ENCODE results near the gene SLC6A7.
A peak's percentile ranks its signal among the peaks of the same experiment; 100 is the strongest.

Gene SLC6A7

DNA sequence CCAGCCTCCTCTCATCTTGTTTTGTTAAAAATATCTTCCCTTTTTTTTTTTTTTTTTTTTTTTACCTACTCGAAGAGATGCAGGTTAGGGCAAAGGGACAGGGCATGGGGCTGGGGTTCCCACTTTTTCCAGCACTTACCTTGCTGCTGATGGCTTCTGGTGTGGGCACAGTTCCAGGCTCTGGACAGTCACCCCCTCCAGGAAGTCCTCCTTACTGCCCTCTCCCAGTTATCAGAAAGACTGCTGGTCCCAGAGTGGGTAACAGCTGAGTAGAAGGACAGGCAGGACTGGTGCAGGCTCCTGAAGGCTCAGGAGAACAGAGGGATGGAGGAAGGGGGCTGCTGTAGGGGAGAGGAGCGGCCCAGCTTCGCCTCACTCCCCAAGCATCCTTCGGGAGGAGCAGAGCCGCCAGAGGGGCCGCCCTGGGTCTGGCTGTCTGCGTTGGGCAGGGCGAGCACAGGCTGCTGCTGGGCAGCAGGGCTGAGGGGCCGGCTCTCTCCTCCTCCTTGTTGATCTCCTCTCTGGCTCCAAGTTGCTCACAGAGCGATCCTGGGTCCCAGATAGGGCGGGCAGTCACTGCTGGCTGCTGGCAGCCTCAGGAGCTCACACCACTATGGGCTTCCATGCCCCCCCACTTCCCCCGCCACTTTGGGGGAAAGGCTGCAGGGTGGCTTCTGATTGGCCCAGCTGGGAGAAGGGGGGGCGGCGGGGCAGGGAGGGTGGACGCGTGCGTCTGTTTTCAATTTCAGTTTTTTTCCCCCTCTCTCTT, 34.4 kb upstream of the SLC6A7 start, which contains the start of gene PDGFRB:
Gene PDGFRB (minus strand): TSS at position 588 of the 769 bp plus-strand sequence. CDS start 18,798 bp downstream, outside the sequence.
- peak; percentile 83 for DNase-seq (ENCODE audit: low read depth)

DNA sequence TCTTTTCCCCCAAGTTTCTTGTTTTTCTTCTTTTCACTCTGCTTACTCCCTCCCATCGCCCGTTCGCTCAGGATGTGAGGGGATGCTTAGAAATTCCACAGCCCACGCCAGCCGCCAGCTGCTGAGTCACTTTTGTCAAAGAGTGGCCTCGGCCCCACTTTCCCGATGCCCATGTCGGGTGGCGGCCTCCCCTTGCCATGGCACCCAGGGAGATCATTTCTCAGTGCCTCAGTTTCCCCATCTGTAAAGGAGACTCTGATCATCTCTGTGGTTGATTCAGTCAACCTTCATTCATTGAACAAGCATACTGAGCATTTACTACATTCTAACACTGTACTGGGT, 33.9 kb upstream of the SLC6A7 start:
- no peak for DNase-seq (ENCODE audit: low read depth)

GRCh38 chr5:150156540-150156939, 33.3 kb upstream of the SLC6A7 start:
- DNase-seq (ENCODE audit: low read depth): no peak

GRCh38 chr5:150157168-150157567, 32.7 kb upstream of the SLC6A7 start:
- DNase-seq (ENCODE audit: low read depth): no peak

DNA sequence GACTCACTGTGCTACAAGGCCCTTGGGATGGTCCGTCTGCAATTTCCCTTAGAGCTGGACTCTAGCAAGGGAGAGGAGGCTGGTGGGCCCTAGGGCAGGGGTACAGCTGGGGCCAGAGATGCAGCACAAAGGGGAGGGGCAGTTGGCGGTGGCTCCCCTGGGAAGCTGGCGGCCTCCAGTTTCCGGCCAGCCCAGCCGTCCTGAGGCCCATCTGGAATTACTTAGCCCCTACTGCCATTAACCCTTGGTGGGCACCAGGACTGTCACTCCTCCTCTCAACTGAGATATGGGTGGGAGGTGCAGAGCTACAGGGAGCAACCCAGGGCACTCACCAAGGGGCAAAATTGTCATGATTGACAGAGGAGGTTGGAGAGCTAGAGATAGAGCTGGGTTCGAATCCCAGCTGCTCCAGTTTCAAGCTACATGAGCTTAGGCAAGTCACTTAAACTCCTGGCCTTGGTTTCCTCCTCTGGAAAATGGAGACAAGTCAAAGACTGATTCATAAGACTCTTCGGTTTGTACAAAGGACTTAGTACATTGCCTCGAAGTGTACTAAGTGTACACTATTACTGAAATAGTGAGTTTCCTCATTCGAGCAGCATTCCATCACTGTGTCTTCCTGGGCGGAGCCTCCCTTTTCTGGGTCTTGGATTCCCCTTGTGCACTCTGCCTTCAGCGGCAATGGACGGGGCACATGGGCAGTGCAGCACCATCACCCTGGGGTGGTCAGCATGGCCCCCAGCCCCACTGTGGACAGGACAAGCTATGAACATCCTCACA, 31.5 kb upstream of the SLC6A7 start:
- DNase-seq (ENCODE audit: low read depth): no peak

DNA sequence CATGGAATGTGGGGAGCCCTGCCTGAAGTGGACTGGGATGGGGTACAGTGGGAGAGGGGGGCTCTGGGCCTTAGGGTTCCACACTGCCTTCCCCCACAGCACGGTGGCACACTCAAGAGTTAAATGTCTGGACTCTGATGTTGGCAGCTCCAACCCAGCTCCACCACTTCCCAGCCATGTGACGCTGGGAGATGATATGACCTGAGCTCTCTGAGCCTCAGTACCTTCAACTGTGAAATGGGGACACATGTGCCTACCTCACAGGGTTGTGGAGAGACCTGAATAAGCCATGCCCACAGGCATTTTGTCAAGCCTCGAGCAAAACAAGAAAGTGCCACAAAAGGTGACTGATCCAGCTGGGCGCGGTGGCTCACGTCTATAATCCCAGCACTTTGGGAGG, 30.8 kb upstream of the SLC6A7 start:
- no peak for DNase-seq (ENCODE audit: low read depth)

GRCh38 chr5:150159741-150160179, 30.1 kb upstream of the SLC6A7 start:
- DNase-seq (ENCODE audit: low read depth): peak; percentile 60

- no peak for DNase-seq (ENCODE audit: low read depth)
These were observed 29.3 kb upstream of the SLC6A7 start for GRCh38 chr5:150160448-150161081.

DNA sequence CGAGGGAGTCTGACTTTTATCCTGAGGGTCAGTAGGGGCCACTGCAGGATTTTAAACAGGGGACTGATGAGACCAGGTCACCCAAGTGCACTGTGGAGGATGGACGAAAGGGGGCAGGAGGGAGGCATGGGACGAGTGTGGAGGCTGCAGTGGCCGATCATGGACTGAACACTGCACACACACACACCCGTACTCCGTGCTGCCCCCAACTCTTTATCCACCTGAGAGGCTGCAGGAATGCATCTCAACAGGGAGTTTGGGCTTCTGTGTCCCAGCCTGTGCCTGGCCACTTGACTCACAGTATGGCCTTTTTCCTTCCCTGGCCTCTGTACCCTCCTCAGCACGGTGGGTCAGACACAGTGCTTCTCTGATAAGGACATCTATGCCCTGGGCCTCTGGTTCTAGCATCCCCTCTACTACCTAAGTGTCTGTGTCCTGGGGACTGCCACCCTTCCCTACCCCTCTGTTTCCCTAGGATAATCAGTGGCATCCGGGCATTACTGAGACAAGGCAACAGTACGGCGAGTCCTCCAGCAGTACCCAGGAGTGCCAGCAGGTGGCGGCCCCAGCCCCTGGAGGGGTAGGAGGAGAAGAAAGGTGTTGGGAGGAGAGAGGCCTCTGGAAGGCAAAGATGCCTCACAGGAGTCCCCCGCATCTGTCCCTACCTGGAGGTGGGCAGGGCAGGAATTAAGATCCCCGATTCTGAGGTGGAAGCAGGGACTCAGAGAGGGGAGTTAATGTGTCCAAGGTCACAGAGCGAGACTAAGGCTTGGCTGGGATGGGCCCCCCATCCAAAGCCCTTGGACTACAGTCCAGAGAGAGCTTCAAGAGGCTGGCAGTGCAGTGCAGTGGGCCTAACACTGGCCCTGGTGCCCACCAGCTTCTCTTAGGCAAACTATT, 28.4 kb upstream of the SLC6A7 start:
- DNase-seq (ENCODE audit: low read depth): no peak

DNA sequence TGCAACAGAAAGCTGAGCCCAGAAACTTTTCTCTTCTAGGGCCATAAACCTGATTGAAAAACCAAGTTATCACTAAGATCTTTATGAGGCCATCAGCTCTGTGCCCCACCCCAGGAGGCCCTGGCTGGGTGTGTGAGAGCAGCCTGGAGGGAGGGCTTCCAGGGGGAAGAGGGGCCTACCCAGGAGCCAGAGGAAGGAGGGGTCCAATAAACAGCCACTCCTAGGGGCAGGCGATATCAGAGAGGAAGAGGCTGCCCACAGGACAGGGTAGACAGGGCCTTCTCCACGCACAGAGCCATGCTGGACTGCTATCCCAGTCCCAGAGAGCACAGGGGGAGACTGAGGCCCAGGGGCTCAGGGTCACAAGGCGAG, 27.7 kb upstream of the SLC6A7 start:
- no peak for DNase-seq (ENCODE audit: low read depth)

DNA sequence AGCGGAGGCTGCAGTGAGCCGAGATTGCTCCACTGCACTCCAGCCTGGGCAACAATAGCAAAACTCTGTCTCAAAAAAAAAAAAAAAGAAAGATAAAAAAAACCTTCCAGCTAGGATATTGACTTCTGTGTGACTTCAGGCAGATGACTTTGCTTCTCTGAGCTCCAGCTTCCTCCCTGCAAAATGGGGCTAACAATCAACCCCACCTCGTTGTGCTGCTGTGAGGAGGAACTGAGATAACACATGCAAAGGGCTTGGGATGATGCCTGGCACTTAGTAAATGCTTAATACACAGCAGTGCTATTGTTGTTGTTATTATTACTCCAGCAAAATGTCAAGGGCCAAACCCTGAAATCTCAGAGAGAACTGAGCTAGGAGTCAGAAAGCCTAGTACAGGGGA, 26.8 kb upstream of the SLC6A7 start:
- no peak for DNase-seq (ENCODE audit: low read depth)

GRCh38 chr5:150163547-150164059, 26.3 kb upstream of the SLC6A7 start:
- DNase-seq (ENCODE audit: low read depth): no peak

DNA sequence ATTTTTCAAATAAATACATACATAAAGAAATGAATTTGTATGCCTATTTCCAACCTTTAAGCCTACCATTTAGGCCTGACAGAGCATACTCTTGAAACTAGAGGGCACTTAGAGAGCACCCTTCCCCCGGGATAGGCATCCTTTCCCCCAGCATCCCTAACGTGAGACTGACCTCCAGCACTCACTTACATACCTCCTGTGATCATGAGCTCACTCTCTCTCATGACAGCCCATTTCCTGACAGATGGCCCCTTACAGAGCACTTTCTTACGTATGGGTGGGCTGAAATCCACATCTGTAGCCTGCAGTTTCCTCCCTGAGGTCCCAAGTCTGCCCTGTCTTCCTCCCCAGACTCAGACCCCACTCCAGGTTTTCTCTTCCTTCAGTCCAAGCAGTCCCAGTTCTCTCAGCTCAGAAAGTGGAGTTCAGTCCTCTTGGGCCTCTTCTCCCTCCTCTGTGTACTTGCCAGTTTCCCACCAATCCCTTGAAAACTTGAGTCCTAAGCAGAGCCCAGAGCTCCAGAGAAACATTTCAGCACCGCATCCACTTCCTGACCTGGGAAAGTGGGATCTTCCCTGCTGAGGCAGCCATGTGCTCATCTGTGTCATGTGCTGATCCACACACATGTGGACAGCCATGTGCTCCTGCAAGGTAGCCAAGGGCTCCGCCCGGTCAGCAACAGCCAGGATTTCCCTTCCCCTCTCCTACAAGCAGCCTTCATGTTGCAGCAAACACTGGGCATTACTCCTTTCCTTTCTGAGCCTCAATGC, 25.5 kb upstream of the SLC6A7 start:
- no peak for DNase-seq (ENCODE audit: low read depth)

DNA sequence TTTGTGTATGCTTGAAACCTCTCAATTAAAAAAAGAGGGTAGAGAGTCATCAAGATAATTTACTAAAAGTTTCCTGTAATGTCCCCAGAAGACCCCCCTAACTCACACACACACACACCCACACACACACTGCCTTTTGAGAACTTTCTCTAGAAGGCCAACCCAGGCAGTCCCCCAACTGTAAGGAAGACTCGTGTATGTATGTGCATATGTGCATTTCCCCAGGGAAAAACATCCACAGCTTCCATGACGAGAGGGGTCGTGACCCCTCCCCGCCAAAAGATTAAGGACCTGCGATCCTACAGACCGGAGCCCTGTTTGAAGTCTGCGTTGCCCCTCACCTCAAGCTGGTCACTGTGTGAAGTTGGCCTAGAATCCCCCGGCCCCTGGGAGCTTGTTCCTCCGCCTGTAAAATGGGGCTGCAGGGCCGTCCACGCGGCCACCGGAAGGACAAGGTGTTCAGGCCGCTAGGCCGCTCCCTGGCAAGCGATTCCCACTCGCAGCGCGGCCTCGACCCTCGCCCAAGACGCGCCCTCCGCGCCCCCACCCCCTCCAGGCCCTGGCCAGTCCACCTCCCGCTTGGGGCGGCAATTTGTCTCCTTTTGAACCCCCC, 23.7 kb upstream of the SLC6A7 start:
- no peak for DNase-seq (ENCODE audit: low read depth)

DNA sequence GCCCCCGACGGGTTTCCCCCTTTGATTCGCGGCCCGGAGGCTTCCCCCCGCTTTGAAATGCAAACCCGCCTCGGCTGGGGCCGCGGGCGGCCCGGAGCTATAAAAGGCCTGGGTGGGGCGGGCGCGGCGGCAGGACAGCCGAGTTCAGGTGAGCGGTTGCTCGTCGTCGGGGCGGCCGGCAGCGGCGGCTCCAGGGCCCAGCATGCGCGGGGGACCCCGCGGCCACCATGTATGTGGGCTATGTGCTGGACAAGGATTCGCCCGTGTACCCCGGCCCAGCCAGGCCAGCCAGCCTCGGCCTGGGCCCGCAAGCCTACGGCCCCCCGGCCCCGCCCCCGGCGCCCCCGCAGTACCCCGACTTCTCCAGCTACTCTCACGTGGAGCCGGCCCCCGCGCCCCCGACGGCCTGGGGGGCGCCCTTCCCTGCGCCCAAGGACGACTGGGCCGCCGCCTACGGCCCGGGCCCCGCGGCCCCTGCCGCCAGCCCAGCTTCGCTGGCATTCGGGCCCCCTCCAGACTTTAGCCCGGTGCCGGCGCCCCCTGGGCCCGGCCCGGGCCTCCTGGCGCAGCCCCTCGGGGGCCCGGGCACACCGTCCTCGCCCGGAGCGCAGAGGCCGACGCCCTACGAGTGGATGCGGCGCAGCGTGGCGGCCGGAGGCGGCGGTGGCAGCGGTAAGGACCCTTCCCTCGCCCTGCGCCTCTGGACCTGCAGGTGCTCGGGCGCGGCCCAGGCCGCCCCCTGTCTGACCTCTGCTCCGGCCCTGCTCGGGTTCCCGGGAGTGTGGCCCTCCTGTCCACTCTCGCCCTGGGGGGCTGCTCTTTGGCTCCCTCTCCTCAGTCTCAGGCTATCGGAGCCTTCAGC, 23.0 kb upstream of the SLC6A7 start, which contains the start of gene CDX1:
Gene CDX1 (plus strand): TSS at position 129 of the 862 bp plus-strand sequence. CDS start 99 bp downstream, at position 228.
- no peak for DNase-seq (ENCODE audit: low read depth)

- DNase-seq (ENCODE audit: low read depth): no peak
These were observed 22.4 kb upstream of the SLC6A7 start for GRCh38 chr5:150167512-150167850.

DNA sequence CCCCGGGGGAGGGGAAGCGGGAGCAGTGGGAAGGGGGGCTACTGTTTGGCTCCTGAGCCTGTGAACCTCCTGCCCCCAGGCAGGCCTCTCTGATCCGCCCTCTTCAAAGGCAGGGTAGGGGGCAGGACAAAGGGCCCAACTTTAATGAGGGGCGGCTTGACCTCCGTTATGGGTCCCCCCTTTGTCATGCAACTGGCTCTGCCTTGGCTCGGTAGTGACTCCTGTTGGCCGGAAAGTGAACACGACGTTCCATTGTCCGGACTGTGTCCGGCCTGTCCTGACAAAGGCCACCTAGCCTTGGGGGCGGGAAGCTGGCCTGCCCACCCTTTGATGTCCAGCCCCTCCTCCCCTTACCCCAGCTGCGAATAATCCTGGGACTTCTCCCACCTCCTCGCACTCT, 22.0 kb upstream of the SLC6A7 start:
- DNase-seq (ENCODE audit: low read depth): no peak

DNA sequence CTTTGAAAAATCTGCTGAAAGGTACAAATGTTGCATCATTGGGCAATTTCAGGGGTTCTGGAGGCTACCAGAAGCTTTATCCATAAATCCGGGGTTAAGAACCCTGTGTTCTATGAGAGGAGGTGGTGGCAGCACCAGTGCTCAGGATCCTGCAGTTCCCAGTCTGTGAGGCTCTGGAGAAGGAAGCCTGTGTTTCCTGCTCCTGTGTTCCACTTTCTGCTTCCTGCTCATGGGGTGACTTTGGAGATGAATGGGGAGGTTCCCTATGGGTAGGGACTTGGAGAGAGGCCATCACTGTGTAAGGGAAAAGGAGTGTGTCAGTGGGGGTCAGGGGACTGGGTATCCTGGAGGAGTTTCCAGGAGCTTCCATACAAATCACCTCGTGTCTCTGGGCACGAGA, 21.0 kb upstream of the SLC6A7 start:
- DNase-seq (ENCODE audit: low read depth): no peak

DNA sequence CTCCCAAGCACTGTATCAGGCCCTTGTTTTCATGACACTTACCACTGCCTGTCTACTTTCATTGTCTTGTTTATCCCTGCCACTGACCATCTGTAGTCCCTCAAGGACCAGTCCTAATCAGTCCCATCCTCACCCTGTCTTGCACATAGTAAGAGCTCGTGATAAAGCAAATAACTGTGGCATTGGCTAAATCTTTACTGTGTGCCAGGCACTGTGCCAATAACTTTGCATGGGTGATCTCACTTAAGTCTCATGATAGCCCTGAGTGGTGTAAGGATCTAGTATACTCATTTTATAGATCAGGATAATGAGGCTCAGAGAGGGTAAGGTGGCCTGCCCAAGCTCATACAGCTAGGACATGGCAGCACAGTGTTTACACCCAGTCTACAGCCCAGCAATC, 17.7 kb upstream of the SLC6A7 start:
- DNase-seq (ENCODE audit: low read depth): no peak

- no peak for DNase-seq (ENCODE audit: low read depth)
These were observed 17.3 kb upstream of the SLC6A7 start for GRCh38 chr5:150172556-150172955.

Measured in GM04504 (cell line).